ENCODE results near the gene MRPL2. TPM values are rescaled to one million over a fixed set of nuclear protein-coding genes. Genes with fewer than 3 reads are reported as not detected.
"Not testable (repeated sequence)": the region's sequence is repeated elsewhere in the genome, so short reads cannot be mapped to it uniquely, and the experiment has no call there.

The MRPL2 gene
- total RNA-seq, 4 donors from 2014 or later, result 25.2 to 43.6 (median 28.1) TPM

GRCh38 chr6:43047998-43048397, 11.2 kb downstream of the MRPL2 start:
- intact Hi-C loops (cut with DNase I), result no loop called here
- Histone ChIP-seq H3K4me3 (no peak overlapping the region), H3K27ac (replicated peaks in 1 of 4) (no peak overlapping the region), H3K9me3 (no peaks in the 10 kb centered on the region), H3K4me1 (peaks cover 0 to 15% (median 5%) of the 10 kb centered on the region in 4 donors), H3K36me3 (peaks cover 17 to 82% (median 71%) of the 10 kb centered on the region in 4 donors), H3K27me3 (no peaks in the 10 kb centered on the region)
- WGBS, result 74% methylated on average over 5 of the region's 7 CpGs
- no peak for DNase-seq (ENCODE audit: extremely low spot score)
- TF ChIP-seq, protein P1, sequence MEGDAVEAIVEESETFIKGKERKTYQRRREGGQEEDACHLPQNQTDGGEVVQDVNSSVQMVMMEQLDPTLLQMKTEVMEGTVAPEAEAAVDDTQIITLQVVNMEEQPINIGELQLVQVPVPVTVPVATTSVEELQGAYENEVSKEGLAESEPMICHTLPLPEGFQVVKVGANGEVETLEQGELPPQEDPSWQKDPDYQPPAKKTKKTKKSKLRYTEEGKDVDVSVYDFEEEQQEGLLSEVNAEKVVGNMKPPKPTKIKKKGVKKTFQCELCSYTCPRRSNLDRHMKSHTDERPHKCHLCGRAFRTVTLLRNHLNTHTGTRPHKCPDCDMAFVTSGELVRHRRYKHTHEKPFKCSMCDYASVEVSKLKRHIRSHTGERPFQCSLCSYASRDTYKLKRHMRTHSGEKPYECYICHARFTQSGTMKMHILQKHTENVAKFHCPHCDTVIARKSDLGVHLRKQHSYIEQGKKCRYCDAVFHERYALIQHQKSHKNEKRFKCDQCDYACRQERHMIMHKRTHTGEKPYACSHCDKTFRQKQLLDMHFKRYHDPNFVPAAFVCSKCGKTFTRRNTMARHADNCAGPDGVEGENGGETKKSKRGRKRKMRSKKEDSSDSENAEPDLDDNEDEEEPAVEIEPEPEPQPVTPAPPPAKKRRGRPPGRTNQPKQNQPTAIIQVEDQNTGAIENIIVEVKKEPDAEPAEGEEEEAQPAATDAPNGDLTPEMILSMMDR (IDR thresholded peaks at IDR 0.05), result no peak
- TF ChIP-seq POLR2A (IDR thresholded peaks at IDR 0.05; ENCODE audit: low read depth) (no peak), EP300 (IDR thresholded peaks at IDR 0.05) (no peak), POLR2AphosphoS5 (IDR thresholded peaks at IDR 0.05) (no peak)

GRCh38 chr6:43045371-43045930, 13.8 kb downstream of the MRPL2 start:
- 89% methylated on average over 7 of the region's 11 CpGs for WGBS
- intact Hi-C loops (cut with DNase I), result no loop called here
- no peak for TF ChIP-seq POLR2A (IDR thresholded peaks at IDR 0.05; ENCODE audit: low read depth)
- Histone ChIP-seq H3K9me3 (no peaks in the 10 kb centered on the region), H3K4me1 (no peaks in the 10 kb centered on the region), H3K36me3 (peaks cover 17 to 95% (median 84%) of the 10 kb centered on the region in 4 donors), H3K27ac (replicated peaks in 1 of 4) (no peak overlapping the region), H3K27me3 (no peaks in the 10 kb centered on the region), H3K4me3 (no peak overlapping the region)
- DNase-seq (ENCODE audit: extremely low spot score), result no peak

- no peak for DNase-seq (ENCODE audit: extremely low spot score)
- WGBS, result 97% methylated on average over 6 of the region's 9 CpGs
- Histone ChIP-seq H3K4me1 (no peaks in the 10 kb centered on the region), H3K27ac (replicated peaks in 1 of 4) (no peak overlapping the region), H3K9me3 (no peaks in the 10 kb centered on the region), H3K4me3 (no peak overlapping the region), H3K36me3 (peaks cover 20 to 95% (median 86%) of the 10 kb centered on the region in 4 donors), H3K27me3 (no peaks in the 10 kb centered on the region)
- TF ChIP-seq POLR2AphosphoS5 (IDR thresholded peaks at IDR 0.05) (no peak), POLR2A (IDR thresholded peaks at IDR 0.05; ENCODE audit: low read depth) (no peak), EP300 (IDR thresholded peaks at IDR 0.05) (no peak)
- TF ChIP-seq, protein P1 (IDR thresholded peaks at IDR 0.05), result no peak
- intact Hi-C loops (cut with DNase I), result no loop called here
Measured at GRCh38 chr6:43043310-43043709, 15.9 kb downstream of the MRPL2 start.

GRCh38 chr6:43041475-43041874, 17.8 kb downstream of the MRPL2 start:
- H3K27ac ChIP-seq (replicated peaks in 1 of 4); H3K4me1 ChIP-seq; H3K27me3 ChIP-seq; DNase-seq (ENCODE audit: extremely low spot score); intact Hi-C loops (cut with DNase I); H3K9me3 ChIP-seq; H3K4me3 ChIP-seq: not testable (repeated sequence)
- H3K36me3 ChIP-seq, result peaks cover 23 to 95% (median 85%) of the 10 kb centered on the region in 4 donors
- WGBS, result 95% methylated on average over 8 of the region's 8 CpGs

- Histone ChIP-seq H3K4me3 (no peak overlapping the region), H3K9me3 (no peaks in the 10 kb centered on the region), H3K4me1 (peaks cover 4 to 7% (median 6%) of the 10 kb centered on the region in 4 donors), H3K36me3 (peaks cover 23 to 95% (median 78%) of the 10 kb centered on the region in 4 donors), H3K27ac (replicated peaks in 1 of 4) (no peak overlapping the region), H3K27me3 (no peaks in the 10 kb centered on the region)
- TF ChIP-seq POLR2A (IDR thresholded peaks at IDR 0.05; ENCODE audit: low read depth) (no peak), EP300 (IDR thresholded peaks at IDR 0.05) (no peak), POLR2AphosphoS5 (IDR thresholded peaks at IDR 0.05) (no peak)
- TF ChIP-seq, protein P1 (IDR thresholded peaks at IDR 0.05), result no peak
- WGBS, result 97% methylated on average over 12 of the region's 18 CpGs
- intact Hi-C loops (cut with DNase I), result no loop called here
- DNase-seq (ENCODE audit: extremely low spot score), result no peak
Measured at GRCh38 chr6:43040542-43041257, 18.5 kb downstream of the MRPL2 start.

Measured in esophagus muscularis mucosa (tissue), 4 donors.